GM12801 (cell line): ENCODE results near the gene LOXL1.

Experiments used
- TF ChIP-seq, protein P1 (sequence below): IDR thresholded peaks from one replicate; pipeline ENCODE4 v1.5.1; 2011; ENCODE audit warnings: control low read depth; ENCODE audit not compliant: insufficient read length; ENCODE audit errors: extremely low read depth

LOXL1 gene

DNA sequence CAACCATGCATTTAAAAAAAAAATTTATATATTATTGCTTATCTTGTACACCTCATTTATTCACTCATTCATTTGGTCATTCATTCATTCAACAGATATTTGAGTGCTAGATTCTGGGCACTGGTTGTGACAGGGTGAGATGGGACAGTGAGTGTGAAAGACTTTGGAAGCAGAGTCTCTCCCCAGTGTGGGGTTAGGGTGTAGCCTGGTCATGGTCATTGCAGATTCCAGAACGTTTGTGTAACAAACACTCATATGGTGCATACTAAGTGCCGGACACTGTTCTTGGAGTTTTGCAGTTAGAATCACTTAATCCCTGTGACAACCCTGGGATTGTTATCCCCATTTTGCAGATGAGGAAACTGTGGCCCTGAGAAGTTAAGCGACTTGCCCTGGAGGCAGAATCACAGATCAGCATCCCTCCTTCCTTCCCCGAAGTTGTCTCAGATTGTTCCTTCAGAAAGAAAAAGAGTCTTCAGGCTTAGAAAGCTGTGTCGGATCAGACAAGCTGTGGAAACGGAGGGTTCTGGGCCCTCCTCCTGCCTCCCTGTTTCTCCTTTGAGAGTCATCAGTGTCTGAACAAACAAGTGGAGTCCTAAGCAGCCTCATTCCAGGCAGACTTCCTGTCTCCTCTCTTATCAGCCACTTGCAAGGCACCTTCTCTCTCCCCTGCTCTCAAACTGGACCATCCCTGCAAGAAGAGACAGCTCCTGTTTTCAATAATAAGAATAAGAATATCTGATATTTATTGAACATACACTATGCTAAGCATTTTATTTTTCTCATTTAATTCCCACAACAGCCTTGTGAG lies 6.3 kb downstream of the LOXL1 start:
- TF ChIP-seq, protein P1, sequence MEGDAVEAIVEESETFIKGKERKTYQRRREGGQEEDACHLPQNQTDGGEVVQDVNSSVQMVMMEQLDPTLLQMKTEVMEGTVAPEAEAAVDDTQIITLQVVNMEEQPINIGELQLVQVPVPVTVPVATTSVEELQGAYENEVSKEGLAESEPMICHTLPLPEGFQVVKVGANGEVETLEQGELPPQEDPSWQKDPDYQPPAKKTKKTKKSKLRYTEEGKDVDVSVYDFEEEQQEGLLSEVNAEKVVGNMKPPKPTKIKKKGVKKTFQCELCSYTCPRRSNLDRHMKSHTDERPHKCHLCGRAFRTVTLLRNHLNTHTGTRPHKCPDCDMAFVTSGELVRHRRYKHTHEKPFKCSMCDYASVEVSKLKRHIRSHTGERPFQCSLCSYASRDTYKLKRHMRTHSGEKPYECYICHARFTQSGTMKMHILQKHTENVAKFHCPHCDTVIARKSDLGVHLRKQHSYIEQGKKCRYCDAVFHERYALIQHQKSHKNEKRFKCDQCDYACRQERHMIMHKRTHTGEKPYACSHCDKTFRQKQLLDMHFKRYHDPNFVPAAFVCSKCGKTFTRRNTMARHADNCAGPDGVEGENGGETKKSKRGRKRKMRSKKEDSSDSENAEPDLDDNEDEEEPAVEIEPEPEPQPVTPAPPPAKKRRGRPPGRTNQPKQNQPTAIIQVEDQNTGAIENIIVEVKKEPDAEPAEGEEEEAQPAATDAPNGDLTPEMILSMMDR = no peak

DNA sequence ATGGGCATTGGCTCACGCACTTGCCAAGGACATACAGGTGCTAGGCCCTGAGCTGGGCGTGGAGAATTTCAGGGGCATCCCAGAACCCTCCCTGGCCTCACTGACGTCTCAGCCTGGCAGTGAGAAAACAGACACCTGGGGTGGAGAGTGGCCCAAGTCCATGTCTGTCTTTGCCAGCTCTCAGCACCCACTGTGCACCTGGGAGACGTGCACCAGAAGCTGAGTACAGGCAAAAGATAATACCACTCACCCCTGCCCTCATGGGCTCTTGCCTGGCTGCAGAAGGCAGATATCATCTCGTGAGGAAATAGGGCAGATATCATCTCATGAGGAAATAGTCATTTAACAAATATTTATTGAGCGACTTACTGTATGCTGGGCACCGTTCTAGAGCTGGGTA lies 8.0 kb downstream of the LOXL1 start:
- TF ChIP-seq, protein P1 = no peak

DNA sequence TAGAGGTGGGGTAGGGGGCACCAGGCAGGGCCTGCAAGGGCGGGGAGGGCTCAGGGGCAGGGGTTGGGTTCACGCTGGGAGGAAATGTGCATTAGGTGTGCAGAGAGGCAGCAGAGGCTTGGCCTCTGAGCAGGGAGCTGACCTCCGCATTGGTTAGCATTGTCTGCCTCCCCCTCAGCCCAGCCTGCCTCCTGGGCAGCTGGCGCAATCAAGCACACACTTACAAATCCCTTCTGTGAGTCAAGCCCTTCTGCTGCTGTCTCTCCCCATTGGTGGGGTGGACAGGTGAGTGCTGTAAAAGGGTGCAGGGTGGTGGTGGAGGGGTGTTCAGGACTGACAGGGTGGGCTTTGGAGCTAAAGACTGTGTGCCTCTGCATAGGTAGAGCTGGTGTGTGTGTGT lies 9.3 kb downstream of the LOXL1 start:
- TF ChIP-seq, protein P1 = no peak

DNA sequence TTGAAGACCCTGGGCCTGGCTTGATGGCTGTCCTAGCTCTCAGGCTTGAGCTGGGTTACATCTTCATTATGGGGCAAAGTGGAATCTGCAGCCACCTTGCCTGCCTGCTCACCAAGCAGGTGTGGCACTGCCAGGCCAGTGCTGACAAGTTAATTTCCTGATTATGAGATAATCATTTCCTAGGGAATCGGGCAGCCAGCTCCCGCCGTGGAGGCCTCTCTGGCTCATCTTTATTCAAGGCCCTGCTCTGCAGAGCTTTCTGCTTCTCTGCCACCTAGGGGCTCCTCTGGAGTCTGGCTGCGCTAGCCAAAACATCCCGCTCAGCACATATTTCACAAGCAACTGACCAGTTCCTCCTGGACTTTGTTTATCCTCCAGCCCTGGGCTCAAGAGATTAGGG lies 9.9 kb downstream of the LOXL1 start:
- TF ChIP-seq, protein P1 = no peak

DNA sequence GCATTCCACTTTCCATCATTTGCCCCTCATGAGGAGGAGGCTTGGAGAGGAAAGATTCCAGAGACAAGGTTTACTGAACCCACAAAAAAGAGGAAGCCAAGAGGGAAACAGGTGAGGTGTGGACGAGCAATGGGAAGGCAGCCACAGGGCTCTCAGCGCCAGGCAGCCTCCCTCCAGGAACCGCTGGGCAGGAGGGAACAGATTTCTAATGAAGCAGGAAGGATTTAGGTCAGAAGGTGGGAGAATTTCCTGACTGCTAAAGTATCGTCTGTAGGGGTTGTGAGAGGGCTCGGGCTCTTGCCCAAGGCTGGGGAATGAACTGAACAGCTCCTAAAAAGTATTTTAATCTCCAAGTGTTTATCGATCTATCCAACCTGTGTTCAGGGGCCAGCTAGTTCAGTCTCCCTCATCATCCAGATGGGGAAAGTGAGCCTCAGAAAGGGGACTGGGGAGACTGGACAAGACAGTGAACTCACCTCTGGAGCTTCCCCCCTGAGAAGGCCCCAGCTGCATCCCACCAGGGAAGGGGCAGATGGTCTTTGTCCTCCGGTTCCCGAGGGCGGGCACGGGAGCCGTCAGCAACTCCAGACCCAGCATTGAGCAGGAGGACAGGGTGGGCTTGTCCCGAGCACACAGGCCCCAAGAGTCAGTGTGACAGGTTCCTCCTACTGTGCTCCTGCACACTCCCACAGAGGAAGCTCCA lies 10.5 kb downstream of the LOXL1 start:
- TF ChIP-seq, protein P1 = no peak

DNA sequence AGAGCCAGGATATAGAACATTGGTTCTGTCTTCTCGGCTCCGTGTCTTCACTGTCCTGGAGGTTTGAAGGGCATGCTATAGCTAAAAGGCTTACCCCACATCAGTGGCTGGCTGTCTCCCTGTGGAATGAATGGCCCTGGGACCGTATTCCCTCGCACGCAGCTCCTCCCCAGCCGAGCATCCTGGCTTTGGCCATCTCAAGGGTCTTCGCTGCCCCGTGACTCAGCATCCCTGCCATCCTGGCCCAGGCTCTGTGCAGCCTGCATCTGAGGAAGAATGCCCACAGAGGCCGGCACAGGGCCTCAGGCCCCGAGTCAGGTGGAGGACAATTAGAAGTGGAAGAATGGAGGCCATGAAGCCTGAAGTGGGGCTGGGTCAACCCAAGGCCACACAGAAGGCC lies 11.0 kb downstream of the LOXL1 start:
- TF ChIP-seq, protein P1 = no peak

DNA sequence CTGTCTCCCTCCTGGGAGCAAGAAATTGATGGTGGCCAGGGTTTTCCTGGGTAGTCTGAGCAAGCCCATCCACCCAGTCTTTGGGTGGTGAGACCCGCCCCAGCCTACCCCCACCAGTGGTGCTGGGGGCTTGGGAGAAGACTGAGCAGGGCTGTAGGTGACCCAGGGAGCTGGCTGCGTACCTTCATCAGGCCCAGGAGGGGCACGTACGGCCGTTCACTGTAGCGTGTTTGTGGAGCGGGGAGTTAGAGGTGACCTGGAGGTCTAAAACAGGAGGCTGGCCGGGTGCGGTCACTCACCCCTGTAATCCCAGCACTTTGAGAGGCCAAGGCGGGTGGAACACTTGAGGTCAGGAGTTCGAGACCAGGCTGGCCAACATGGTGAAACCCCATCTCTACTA lies 11.5 kb downstream of the LOXL1 start:
- TF ChIP-seq, protein P1 = no peak
